Calu3 (cell line): Measurements from ENCODE around the gene PAX4. TPM values are rescaled to one million over a fixed set of nuclear protein-coding genes. Genes with fewer than 3 reads are reported as not detected.

Experiments used
- BruUV-seq: library from RNA; stranded (reverse); fragments of 400-500 nt; replicated peaks from 2 replicates; lab custom pipeline; 2021; lab: Mats Ljungman, UMichigan
- CTCF ChIA-PET: fragments of 300-600 bp; sonication (Branson Sonifier 250); formaldehyde crosslinking; loops from one replicate; lab custom pipeline; 2022; ENCODE audit warnings: antibody characterized with exemption; lab: Charles Lee
- DNase-seq: peaks from one replicate; pipeline ENCODE4 v3.0.0; 2022
- H3K27ac Mint-ChIP-seq: one replicate; pipeline ENCODE4 v1.8.0; 2022; ENCODE audit warnings: mixed read lengths; ENCODE audit not compliant: unreplicated experiment
- H3K27me3 Mint-ChIP-seq: one replicate; pipeline ENCODE4 v1.8.0; 2022; ENCODE audit warnings: mixed read lengths; ENCODE audit not compliant: unreplicated experiment
- H3K36me3 Mint-ChIP-seq: one replicate; pipeline ENCODE4 v1.8.0; 2022; ENCODE audit warnings: mild to moderate bottlenecking, moderate library complexity, mixed read lengths; ENCODE audit not compliant: insufficient read depth, unreplicated experiment
- H3K4me1 Mint-ChIP-seq: one replicate; pipeline ENCODE4 v1.8.0; 2022; ENCODE audit warnings: mild to moderate bottlenecking, low read depth, mixed read lengths; ENCODE audit not compliant: unreplicated experiment
- H3K4me3 Mint-ChIP-seq: one replicate; pipeline ENCODE4 v1.8.0; 2022; ENCODE audit warnings: mild to moderate bottlenecking, low read depth, moderate library complexity, mixed read lengths; ENCODE audit not compliant: unreplicated experiment
- H3K9me3 Mint-ChIP-seq: one replicate; pipeline ENCODE4 v1.8.0; 2022; ENCODE audit warnings: low read depth, mixed read lengths; ENCODE audit not compliant: unreplicated experiment
- intact Hi-C: fragments of 100-400 bp; cut with micrococcal nuclease; formaldehyde crosslinking; loops from one replicate; pipeline ENCODE4 v1.10.0; 2022; ENCODE audit not compliant: unreplicated experiment
- total RNA-seq: library from RNA; stranded (reverse); gene quantifications from 2 replicates; pipeline ENCODE4 v1.2.3, GENCODE V29; 2022
- TF ChIP-seq, protein P1 (sequence below): fragments of 200-600 bp; IDR thresholded peaks from one replicate; pipeline ENCODE4 v1.8.0; 2022; ENCODE audit warnings: antibody characterized with exemption; ENCODE audit not compliant: unreplicated experiment

PAX4 gene
- total RNA-seq, 1 experiment from 2014 or later, result not detected

DNA sequence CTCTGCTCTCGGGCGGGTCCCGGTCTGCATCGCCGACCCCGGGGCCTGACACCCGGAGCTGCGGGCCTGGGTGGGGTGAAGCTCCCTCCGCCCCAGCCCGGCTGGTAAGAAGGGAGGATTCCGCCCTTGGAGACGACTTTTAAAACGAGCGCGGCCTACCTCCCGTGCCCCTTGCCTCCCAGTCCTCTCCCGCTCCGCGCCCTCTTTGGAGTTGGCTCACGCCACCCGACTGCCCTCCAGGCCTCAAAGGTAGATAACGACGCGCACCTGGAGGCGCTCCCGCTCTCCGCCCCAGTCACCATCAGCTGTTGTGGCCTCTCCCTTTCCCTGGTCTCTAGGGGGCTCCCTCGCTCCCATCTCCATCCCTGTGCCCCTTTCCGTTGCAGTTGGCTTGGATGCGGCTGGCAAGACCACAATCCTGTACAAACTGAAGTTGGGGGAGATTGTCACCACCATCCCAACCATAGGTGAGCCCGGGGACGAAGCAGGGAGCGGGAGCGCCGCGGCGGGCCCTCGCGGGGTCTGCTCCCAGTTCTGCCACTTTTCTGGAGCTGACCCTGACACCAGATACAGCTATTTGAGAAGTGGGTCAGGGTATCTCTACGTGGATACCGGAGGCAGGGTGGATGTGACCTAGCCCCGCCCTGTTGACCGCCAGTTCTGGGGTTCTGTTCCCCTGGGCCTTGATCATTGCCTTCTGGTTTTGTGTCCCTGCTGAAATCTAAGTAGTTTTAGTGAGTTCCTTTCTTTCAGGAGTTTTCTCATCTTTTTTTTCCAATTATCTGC is 29.1 kb downstream of the PAX4 start:
- peak; percentile 72 for DNase-seq
- Mint-ChIP-seq H3K9me3 (no peaks in the 10 kb centered on the region), H3K4me3 (peak overlapping the region; percentile 72), H3K36me3 (peaks cover 47% of the 10 kb centered on the region), H3K27ac (peak overlapping the region; percentile 45), H3K27me3 (no peaks in the 10 kb centered on the region), H3K4me1 (peaks cover 18% of the 10 kb centered on the region)
- TF ChIP-seq, protein P1, sequence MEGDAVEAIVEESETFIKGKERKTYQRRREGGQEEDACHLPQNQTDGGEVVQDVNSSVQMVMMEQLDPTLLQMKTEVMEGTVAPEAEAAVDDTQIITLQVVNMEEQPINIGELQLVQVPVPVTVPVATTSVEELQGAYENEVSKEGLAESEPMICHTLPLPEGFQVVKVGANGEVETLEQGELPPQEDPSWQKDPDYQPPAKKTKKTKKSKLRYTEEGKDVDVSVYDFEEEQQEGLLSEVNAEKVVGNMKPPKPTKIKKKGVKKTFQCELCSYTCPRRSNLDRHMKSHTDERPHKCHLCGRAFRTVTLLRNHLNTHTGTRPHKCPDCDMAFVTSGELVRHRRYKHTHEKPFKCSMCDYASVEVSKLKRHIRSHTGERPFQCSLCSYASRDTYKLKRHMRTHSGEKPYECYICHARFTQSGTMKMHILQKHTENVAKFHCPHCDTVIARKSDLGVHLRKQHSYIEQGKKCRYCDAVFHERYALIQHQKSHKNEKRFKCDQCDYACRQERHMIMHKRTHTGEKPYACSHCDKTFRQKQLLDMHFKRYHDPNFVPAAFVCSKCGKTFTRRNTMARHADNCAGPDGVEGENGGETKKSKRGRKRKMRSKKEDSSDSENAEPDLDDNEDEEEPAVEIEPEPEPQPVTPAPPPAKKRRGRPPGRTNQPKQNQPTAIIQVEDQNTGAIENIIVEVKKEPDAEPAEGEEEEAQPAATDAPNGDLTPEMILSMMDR, result peak; percentile 11
- intact Hi-C loops, result loop anchor here (5.0 to 10.0 kb wide), 3 partner anchors 113 to 626 kb away; no protein-coding TSS in a partner anchor
- no TSS peak for BruUV-seq
- CTCF ChIA-PET, result interaction anchor here (0.8 to 1.6 kb wide), 4 partner anchors 52 to 621 kb away, joined by 3 to 5 read pairs (median 4); no protein-coding TSS in a partner anchor

DNA sequence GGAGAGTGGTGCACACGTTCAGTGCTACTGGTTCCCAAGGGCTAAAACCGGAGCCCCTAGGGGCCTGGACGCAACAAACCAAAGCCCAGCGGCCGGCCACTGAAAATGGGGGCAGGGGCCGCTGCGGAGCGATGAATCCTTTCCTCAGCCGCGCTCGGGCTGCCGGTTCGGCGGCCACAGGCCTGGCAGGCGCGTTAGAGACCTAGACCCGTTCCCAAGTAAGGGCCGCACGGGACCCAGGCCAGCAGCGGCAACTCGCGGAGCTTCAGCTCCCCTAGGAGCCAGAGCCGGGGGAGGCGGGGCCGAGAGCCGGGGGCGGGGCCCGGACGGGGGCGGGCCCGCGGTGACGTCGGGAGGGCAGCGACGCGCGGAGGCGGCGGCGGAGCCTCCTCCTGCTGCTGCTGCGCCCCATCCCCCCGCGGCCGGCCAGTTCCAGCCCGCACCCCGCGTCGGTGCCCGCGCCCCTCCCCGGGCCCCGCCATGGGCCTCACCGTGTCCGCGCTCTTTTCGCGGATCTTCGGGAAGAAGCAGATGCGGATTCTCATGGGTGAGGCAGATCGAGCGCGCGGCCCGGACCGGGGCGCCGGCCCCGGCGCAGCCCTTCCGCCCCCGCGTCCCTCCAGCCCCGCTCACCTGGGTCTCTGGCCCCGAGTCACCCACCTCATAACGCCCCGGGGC is 29.8 kb downstream of the PAX4 start, which contains the start of gene ARF5:
ARF5 (plus strand) TSS at position 393 of the 678 bp plus-strand sequence; CDS start at position 481, 88 bp downstream.
- Mint-ChIP-seq H3K9me3 (no peaks in the 10 kb centered on the region), H3K27me3 (no peaks in the 10 kb centered on the region), H3K27ac (peak within 1 kb of the TSS; percentile 45), H3K36me3 (peaks cover 47% of the 10 kb centered on the region), H3K4me3 (peak within 1 kb of the TSS; percentile 72), H3K4me1 (peaks cover 26% of the 10 kb centered on the region)
- intact Hi-C loops, result loop anchor here (5.0 to 10.0 kb wide), 3 partner anchors 114 to 627 kb away; no protein-coding TSS in a partner anchor
- CTCF ChIA-PET, result interaction anchor here (1.1 to 1.6 kb wide), 3 partner anchors 116 to 622 kb away, joined by 3 to 5 read pairs (median 3); no protein-coding TSS in a partner anchor
- DNase-seq, result peak; percentile 92
- BruUV-seq, result no TSS peak
- TF ChIP-seq, protein P1, result no peak

DNA sequence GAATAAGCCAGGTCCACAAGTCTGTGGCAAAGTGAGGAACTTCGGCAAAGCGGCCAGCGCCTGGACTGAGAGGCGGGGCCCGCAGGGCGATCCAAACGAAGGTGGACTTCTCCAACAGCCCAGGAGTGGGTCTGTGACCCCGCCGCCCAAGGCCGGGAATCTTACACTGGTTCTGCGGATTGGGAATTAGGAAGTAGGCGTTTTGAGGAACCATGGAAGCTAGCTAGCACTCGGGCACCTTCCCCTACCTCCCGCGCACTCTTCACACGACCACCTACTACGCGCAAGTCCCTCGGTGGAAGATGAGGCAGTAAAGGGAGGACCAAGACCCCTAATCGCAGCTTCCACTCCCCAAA is 30.3 kb downstream of the PAX4 start:
- H3K9me3 Mint-ChIP-seq, result no peaks in the 10 kb centered on the region
- H3K27me3 Mint-ChIP-seq, result no peaks in the 10 kb centered on the region
- peaks cover 47% of the 10 kb centered on the region for H3K36me3 Mint-ChIP-seq
- H3K4me1 Mint-ChIP-seq, result peaks cover 31% of the 10 kb centered on the region
- CTCF ChIA-PET, result interaction anchor here (1.2 to 1.6 kb wide), 2 partner anchors 356 to 622 kb away, joined by 3 to 5 read pairs; no protein-coding TSS in a partner anchor
- no peak for DNase-seq
- intact Hi-C loops, result loop anchor here (5.0 to 10.0 kb wide), 3 partner anchors 115 to 627 kb away; no protein-coding TSS in a partner anchor
- H3K4me3 Mint-ChIP-seq, result peak overlapping the region; percentile 72
- TF ChIP-seq, protein P1, result no peak
- no TSS peak for BruUV-seq
- no peak overlapping the region for H3K27ac Mint-ChIP-seq

DNA sequence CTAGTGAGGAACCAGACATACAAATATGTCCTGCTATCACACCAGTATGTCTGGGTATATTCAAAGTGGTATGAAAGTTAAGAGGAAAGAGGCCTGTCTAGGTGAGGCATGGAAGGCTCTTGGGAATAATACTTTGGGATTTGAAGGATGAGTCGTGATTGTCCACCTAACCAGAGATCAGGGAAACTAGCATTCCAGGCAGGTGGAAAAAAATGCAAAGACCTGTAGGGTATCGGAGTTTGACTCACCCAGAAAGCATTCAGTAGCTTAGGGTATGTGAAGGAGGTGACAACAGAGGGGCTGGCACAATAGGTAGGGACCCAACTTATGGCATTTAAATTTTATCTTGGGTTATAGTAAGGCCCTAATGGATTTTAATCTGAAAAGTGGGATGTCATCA is 31.6 kb downstream of the PAX4 start:
- Mint-ChIP-seq H3K4me3 (peak overlapping the region; percentile 95), H3K36me3 (peaks cover 43% of the 10 kb centered on the region), H3K27ac (peak overlapping the region; percentile 92), H3K27me3 (no peaks in the 10 kb centered on the region), H3K4me1 (peaks cover 33% of the 10 kb centered on the region), H3K9me3 (no peaks in the 10 kb centered on the region)
- CTCF ChIA-PET, result no interaction called here
- TF ChIP-seq, protein P1, result no peak
- no TSS peak for BruUV-seq
- intact Hi-C loops, result loop anchor here (5.0 to 10.0 kb wide), 3 partner anchors 116 to 628 kb away; no protein-coding TSS in a partner anchor
- DNase-seq, result no peak
